Rectal smooth muscle tissue (tissue), 1 donor: ENCODE measurements around the gene HCFC1.
"Not testable (repeated sequence)": the region's sequence is repeated elsewhere in the genome, so short reads cannot be mapped to it uniquely, and the experiment has no call there.

Source experiments
- H3K27ac ChIP-seq: one replicate; pipeline ENCODE4 v1.7.0; 2013; ENCODE audit warnings: low read depth, low read length, inconsistent platforms
- H3K27me3 ChIP-seq: one replicate; pipeline ENCODE4 v1.7.0; 2013; ENCODE audit warnings: low read length; ENCODE audit not compliant: control insufficient read depth, insufficient read depth
- H3K36me3 ChIP-seq: one replicate; pipeline ENCODE4 v1.7.0; 2013; ENCODE audit warnings: low read length; ENCODE audit not compliant: control insufficient read depth, insufficient read depth
- H3K4me1 ChIP-seq: one replicate; pipeline ENCODE4 v1.7.0; 2013; ENCODE audit warnings: low read length; ENCODE audit not compliant: control insufficient read depth, insufficient read depth
- H3K4me3 ChIP-seq: one replicate; pipeline ENCODE4 v1.7.0; 2013; ENCODE audit warnings: low read length
- H3K9ac ChIP-seq: one replicate; pipeline ENCODE4 v1.7.0; 2013; ENCODE audit warnings: low read length

The HCFC1 gene

GRCh38 chrX:153999359-154000037 lies 27.9 kb upstream of the HCFC1 start:
- Histone ChIP-seq H3K4me1 (no peaks in the 10 kb centered on the region), H3K36me3 (no peaks in the 10 kb centered on the region), H3K9ac (no peak overlapping the region), H3K4me3 (no peak overlapping the region), H3K27me3 (peaks cover 6% of the 10 kb centered on the region), H3K27ac (no peak overlapping the region)

- Histone ChIP-seq H3K27ac (no peak overlapping the region), H3K9ac (no peak overlapping the region), H3K36me3 (no peaks in the 10 kb centered on the region), H3K27me3 (peaks cover 14% of the 10 kb centered on the region), H3K4me1 (no peaks in the 10 kb centered on the region), H3K4me3 (no peak overlapping the region)
These were observed 23.9 kb upstream of the HCFC1 start for GRCh38 chrX:153995504-153995903.

- not testable (repeated sequence) for H3K9ac ChIP-seq, H3K4me3 ChIP-seq
These were observed 22.8 kb upstream of the HCFC1 start for GRCh38 chrX:153994398-153994797.

GRCh38 chrX:153993978-153994377 lies 22.4 kb upstream of the HCFC1 start:
- Histone ChIP-seq H3K36me3 (no peaks in the 10 kb centered on the region), H3K4me1 (no peaks in the 10 kb centered on the region), H3K9ac (no peak overlapping the region), H3K27me3 (peaks cover 10% of the 10 kb centered on the region), H3K4me3 (no peak overlapping the region), H3K27ac (no peak overlapping the region)

More at GRCh38 chrX:153994398-153994797, 22.8 kb upstream of the HCFC1 start:
- not testable (repeated sequence) for H3K4me1 ChIP-seq, H3K27ac ChIP-seq, H3K36me3 ChIP-seq
- H3K27me3 ChIP-seq, result peaks cover 14% of the 10 kb centered on the region

- no peak overlapping the region for H3K27ac ChIP-seq
- H3K4me1 ChIP-seq, result no peaks in the 10 kb centered on the region
- peaks cover 10% of the 10 kb centered on the region for H3K27me3 ChIP-seq
- no peaks in the 10 kb centered on the region for H3K36me3 ChIP-seq
- no peak overlapping the region for H3K9ac ChIP-seq
- no peak overlapping the region for H3K4me3 ChIP-seq
These were observed 21.5 kb upstream of the HCFC1 start for GRCh38 chrX:153993079-153993478.

- Histone ChIP-seq H3K27ac (no peak overlapping the region), H3K4me3 (no peak overlapping the region), H3K9ac (no peak overlapping the region), H3K4me1 (no peaks in the 10 kb centered on the region), H3K36me3 (no peaks in the 10 kb centered on the region), H3K27me3 (peaks cover 10% of the 10 kb centered on the region)
These were observed 20.6 kb upstream of the HCFC1 start for GRCh38 chrX:153992180-153992579.

- no peaks in the 10 kb centered on the region for H3K36me3 ChIP-seq
- H3K9ac ChIP-seq, result no peak overlapping the region
- no peak overlapping the region for H3K4me3 ChIP-seq
- peaks cover 10% of the 10 kb centered on the region for H3K27me3 ChIP-seq
- no peak overlapping the region for H3K27ac ChIP-seq
- H3K4me1 ChIP-seq, result no peaks in the 10 kb centered on the region
These were observed 19.5 kb upstream of the HCFC1 start for GRCh38 chrX:153991013-153991580.

- peaks cover 10% of the 10 kb centered on the region for H3K27me3 ChIP-seq
- H3K9ac ChIP-seq, result no peak overlapping the region
These were observed 18.5 kb upstream of the HCFC1 start for GRCh38 chrX:153989973-153990655.

GRCh38 chrX:153988493-153988892 lies 16.9 kb upstream of the HCFC1 start:
- peaks cover 13% of the 10 kb centered on the region for H3K27me3 ChIP-seq
- no peaks in the 10 kb centered on the region for H3K36me3 ChIP-seq
- H3K9ac ChIP-seq, result no peak overlapping the region
- H3K27ac ChIP-seq, result no peak overlapping the region
- H3K4me1 ChIP-seq, result no peaks in the 10 kb centered on the region
- H3K4me3 ChIP-seq, result no peak overlapping the region

More at GRCh38 chrX:153989973-153990655, 18.5 kb upstream of the HCFC1 start:
- Histone ChIP-seq H3K4me1 (no peaks in the 10 kb centered on the region), H3K4me3 (no peak overlapping the region), H3K36me3 (no peaks in the 10 kb centered on the region), H3K27ac (no peak overlapping the region)

- Histone ChIP-seq H3K4me3 (no peak overlapping the region), H3K27me3 (peaks cover 7% of the 10 kb centered on the region), H3K4me1 (no peaks in the 10 kb centered on the region), H3K9ac (no peak overlapping the region), H3K27ac (no peak overlapping the region), H3K36me3 (no peaks in the 10 kb centered on the region)
These were observed 12.9 kb upstream of the HCFC1 start for GRCh38 chrX:153984351-153985178.

- Histone ChIP-seq H3K27me3 (peaks cover 7% of the 10 kb centered on the region), H3K4me3 (no peak overlapping the region), H3K9ac (no peak overlapping the region), H3K4me1 (no peaks in the 10 kb centered on the region), H3K36me3 (no peaks in the 10 kb centered on the region), H3K27ac (no peak overlapping the region)
These were observed 11.7 kb upstream of the HCFC1 start for GRCh38 chrX:153983321-153983801.
